Measurements from ENCODE around the gene RPS5. TPM values are rescaled to one million over a fixed set of nuclear protein-coding genes. Genes with fewer than 3 reads are reported as not detected.

The RPS5 gene
- total RNA-seq, 1 experiment from 2014 or later = 1,982 TPM

DNA sequence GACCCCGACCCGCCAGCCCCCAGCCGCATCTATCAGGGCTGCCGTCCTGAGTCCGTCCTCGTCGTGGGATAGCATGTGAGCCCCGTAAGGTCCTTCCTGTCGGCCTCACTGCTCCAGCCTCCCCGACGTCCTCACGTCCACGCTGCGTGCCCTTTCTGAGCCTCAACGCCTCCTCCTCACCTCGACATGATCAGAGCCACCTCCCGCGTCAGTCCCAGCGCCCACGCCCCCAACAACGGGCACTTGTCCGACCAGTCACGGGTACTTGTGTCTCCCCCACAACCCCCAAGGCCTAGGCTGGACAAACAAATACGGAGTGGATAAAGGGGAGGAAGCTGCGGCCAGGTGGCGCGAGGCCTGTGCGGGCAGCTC, 25.2 kb upstream of the RPS5 start:
- peak; percentile 45 for ATAC-seq

More for the DNA sequence above, 25.2 kb upstream of the RPS5 start:
- DNase-seq (ENCODE audit: low read depth, low spot score) = peak; percentile 46
- ChIA-PET POLR2A (interaction anchor here (0.6 to 2.1 kb wide), 15 partner anchors 8 to 213 kb away, joined by 3 to 10 read pairs (median 5); partner anchors contain the start of genes TRIM28, ZBTB45, ZNF544 and ZNF584), CTCF (interaction anchor here (1.3 kb wide), 2 partner anchors 152 to 158 kb away, joined by 6 to 7 read pairs; partner anchors contain the start of gene ZBTB45), RAD21 (ENCODE audit: low non-redundant PET in 1 of 2, low total read pairs in 2 of 2, uncharacterized antibody in 2 of 2, unreplicated experiment in 2 of 2) (interaction anchor here in 1 of 2 experiments (1.2 kb wide), 1 partner anchor 179 kb away, joined by 5 read pairs; the partner anchor contains the start of gene ZNF274)
- Histone ChIP-seq H3K36me3 (ENCODE audit: control insufficient read depth in 1 of 2, insufficient read depth in 2 of 2, low read length in 2 of 2) (no peaks in the 10 kb centered on the region), H3K4me3 (replicated peaks in 1 of 2; ENCODE audit: low read depth in 1 of 2, low read length in 2 of 2) (peak overlapping the region; percentile 81 to 90), H3K9ac (ENCODE audit: low read length) (peak overlapping the region; percentile 93), H3K27me3 (ENCODE audit: insufficient read depth, low read length) (no peaks in the 10 kb centered on the region), H3K9me3 (ENCODE audit: control insufficient read depth in 1 of 2, insufficient read depth in 1 of 2, low read depth in 1 of 2, low read length in 2 of 2) (no peaks in the 10 kb centered on the region), H3K4me2 (ENCODE audit: low read length) (peak overlapping the region; percentile 91), H3K79me2 (ENCODE audit: insufficient read depth, low read length) (0 out of 2 replicates have a peak, but pooled peaks cover 3% of the 10 kb centered on the region), H3K4me1 (ENCODE audit: control insufficient read depth in 1 of 2, insufficient read depth in 2 of 2, low read length in 2 of 2) (peaks cover 6 to 19% of the 10 kb centered on the region in 2 experiments; a peak in 3 of 4 replicates), H2AFZ (ENCODE audit: low read depth, low read length, poor library complexity, severe bottlenecking) (no peak overlapping the region), H4K20me1 (ENCODE audit: insufficient read depth) (no peaks in the 10 kb centered on the region), H3K9me2 (ENCODE audit: insufficient read depth) (no peaks in the 10 kb centered on the region), H3K27ac (ENCODE audit: low read depth, low read length) (peak overlapping the region; percentile 100)
- no TSS peak for BruUV-seq (replicated peaks)
- TF ChIP-seq ZFX (IDR thresholded peaks at IDR 0.05) (no peak), POLR2AphosphoS5 (IDR thresholded peaks at IDR 0.05; ENCODE audit: low read depth, low read length) (no peak), REST (IDR thresholded peaks at IDR 0.05; ENCODE audit: low read depth) (no peak), MAX (IDR thresholded peaks at IDR 0.05) (peak; percentile 71), CBX3 (IDR thresholded peaks at IDR 0.05; ENCODE audit: low read depth) (no peak), CEBPB (IDR thresholded peaks at IDR 0.05; ENCODE audit: low read depth) (no peak), SIN3A (IDR thresholded peaks at IDR 0.05; ENCODE audit: low read depth) (no peak), EZH2phosphoT487 (IDR thresholded peaks at IDR 0.05; ENCODE audit: borderline replicate concordance) (no peak), POLR2A (IDR thresholded peaks at IDR 0.05; ENCODE audit: borderline replicate concordance, extremely low read depth, insufficient read depth, insufficient read length) (no peak), ZBTB33 (IDR thresholded peaks at IDR 0.05; ENCODE audit: extremely low read depth, insufficient replicate concordance, low read length) (no peak), TCF7L2 (IDR thresholded peaks at IDR 0.05; ENCODE audit: borderline replicate concordance, extremely low read depth, insufficient read depth, insufficient read length) (peak; percentile 45), YY1 (IDR thresholded peaks at IDR 0.05; ENCODE audit: extremely low read depth, insufficient replicate concordance, low read depth, low read length) (no peak), EGR1 (IDR thresholded peaks at IDR 0.05; ENCODE audit: low read depth) (no peak), ELF1 (IDR thresholded peaks at IDR 0.05; ENCODE audit: borderline replicate concordance, low read depth) (no peak)
- TF ChIP-seq, protein P1, sequence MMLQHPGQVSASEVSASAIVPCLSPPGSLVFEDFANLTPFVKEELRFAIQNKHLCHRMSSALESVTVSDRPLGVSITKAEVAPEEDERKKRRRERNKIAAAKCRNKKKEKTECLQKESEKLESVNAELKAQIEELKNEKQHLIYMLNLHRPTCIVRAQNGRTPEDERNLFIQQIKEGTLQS (IDR thresholded peaks at IDR 0.05) = no peak
- intact Hi-C loops (cut with micrococcal nuclease) = loop anchor here (1.0 kb wide), 2 partner anchors 19 to 35 kb away; partner anchors contain the start of gene ZNF837
